ENCODE results near the gene IGIP.
"Not testable (repeated sequence)": the region's sequence is repeated elsewhere in the genome, so short reads cannot be mapped to it uniquely, and the experiment has no call there.

Gene IGIP

DNA sequence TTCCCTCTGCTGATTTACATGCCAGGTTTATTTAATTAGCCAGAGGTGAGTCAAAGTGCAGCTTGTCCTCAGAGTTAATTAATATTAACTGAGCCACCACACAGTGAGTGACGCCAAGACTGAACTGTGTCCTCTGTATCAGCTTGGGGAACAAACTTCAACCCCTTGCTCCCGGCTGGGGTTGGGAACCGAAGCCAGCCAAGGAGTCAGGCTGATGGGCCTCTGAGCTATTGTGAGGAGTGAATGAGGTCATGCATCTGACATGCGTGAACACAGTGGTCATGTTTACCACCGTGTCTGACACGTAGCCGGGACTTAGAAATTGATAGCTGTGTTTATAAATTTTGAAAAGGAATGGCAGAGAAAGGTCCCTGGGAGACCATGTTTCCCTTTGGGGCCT, 17.1 kb downstream of the IGIP start:
- no peak for DNase-seq (ENCODE audit: low spot score)

DNA sequence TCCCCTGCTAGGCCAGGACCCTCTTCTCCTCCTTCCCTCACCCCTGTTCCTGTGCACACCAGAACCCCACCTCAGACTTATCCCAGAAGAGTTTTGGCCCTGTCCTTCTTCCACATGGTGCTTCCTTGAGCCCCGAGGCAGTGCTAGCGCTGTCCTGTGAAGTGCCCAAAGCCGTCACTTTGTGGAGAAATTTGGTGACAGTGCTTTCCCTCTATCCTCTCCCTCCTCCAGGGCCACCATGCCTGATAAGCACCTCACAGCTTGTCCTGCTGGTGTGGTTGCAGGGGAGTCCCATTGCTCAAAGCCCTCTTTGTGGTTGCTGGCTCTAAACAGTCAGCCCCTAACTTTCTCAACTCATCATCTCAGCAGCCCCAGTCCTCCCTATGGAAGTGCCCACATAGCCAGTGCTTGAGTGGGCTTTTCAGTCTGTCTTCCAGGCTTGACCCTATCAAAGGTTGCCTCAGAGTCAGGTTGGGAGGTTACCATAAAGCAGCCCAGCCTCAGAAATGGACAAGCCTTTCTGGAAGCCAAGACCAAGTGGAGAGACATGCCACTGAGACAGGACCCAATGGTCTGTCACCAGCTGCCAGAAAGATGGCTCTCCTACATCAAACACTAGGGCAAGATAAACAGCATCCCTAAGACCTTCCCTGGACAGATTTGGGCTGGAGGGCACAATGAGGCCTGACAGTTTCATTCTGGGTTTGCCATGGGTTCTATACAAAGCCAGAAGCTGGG, 18.0 kb downstream of the IGIP start:
- DNase-seq (ENCODE audit: low spot score): no peak

DNA sequence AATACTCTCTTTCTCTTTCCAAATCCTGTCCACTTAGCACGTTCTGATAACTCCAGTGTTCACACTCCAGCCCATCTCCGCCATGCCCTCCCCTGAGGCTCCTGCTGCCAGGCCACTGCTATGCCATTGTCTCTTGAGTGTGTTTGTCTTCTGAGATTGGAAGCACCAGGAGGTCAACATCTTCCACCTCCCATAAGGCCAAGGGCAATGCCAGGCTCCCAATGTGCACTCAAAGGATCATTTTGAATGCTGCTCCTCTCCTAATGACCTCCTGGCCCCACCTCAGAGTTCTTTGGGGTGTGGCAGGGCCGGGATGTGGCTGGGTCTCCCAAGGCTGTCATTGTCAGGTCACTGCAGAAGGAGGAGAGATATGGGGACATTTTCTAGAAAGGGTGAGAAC, 19.5 kb downstream of the IGIP start:
- DNase-seq (ENCODE audit: low spot score): no peak

DNA sequence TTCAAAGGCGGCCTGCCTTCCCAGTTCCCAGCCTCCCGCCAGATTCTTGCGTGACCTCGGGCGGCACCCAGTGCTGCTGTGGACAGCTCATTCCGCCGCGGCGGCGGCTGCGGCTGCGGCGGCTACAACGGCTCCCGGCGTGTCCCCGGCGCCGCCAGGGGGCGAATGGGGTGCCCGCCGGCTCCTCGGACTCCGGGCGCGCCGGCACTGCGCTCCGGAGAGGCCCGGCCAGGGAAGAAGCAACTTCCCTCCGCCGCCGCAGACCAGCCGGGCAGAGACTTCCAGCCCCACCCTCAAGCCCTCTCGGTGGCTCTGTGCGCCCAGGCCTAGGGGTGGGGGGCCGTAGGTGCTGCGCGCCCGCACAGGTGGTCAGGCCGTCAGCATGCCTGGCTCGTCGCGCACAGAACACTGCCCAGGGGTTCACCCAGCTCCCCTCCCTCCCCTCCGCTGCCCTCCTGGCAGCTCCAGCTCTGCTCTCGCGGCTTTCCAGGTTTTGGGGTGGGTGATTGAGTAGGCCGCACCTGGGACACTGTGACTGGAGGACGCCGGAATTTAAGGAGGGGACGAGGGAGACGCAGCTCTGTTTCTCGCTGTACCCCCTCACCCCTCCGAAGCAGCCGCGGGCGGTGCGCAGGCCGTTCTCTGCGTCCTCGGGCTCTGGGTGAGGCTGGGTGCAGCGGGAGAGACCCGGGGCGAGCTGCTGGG, 20.2 kb downstream of the IGIP start:
- DNase-seq (ENCODE audit: low spot score): peak; percentile 32

DNA sequence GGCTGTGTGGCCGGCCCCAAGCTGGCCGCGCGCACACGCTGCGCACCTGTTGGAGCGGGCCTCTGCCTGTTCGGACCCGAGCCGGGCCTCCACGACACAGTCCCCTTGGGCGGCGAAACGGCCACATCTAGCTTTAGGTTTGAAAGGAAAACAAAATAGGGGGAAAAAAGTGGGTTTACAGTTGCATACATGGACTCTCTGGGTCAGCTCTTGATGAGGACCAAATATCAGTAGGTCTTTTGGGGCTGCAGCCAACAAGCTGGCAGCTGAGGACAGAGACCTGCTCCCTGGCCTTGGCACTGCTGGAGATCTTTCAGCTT, 20.7 kb downstream of the IGIP start:
- DNase-seq (ENCODE audit: low spot score): no peak

DNA sequence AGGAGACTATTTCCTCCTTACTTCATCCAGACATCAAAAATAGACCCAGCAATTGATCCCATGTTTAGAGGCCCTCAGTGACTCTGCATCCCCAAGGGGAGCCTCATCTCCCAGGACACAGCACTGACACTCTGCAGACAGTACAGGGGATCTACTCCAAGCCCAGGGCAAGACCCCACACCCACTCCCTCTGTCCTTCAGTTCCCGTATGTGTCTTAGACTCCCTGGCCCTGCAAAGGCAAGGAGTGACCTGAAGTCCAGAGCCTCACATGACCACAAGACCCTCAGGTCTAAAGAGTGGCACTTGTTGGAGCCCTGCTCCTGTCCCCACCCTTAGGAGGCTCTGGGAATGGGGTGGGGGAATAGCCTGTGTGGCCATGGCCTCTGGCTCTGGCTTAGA, 21.7 kb downstream of the IGIP start:
- no peak for DNase-seq (ENCODE audit: low spot score)

DNA sequence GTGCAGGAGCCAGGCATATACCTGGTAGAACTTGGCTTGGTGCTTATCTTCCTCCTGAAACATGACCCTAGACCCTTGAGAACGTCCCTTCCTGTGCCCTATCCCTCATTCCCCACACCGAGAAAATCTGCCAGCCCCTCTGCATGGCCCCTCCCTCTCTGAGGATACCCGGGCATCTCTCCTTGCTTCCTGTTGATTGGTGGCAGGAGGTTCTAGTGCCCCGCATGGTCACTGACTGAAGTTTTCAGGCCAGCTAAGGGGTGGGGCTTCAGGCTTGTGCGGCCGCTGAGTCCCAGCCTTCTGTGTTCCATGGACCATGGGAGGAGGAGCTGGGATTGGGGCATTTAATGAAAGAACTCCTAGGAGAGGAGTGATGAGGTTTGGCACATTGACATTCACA, 22.8 kb downstream of the IGIP start:
- DNase-seq (ENCODE audit: low spot score): no peak

DNA sequence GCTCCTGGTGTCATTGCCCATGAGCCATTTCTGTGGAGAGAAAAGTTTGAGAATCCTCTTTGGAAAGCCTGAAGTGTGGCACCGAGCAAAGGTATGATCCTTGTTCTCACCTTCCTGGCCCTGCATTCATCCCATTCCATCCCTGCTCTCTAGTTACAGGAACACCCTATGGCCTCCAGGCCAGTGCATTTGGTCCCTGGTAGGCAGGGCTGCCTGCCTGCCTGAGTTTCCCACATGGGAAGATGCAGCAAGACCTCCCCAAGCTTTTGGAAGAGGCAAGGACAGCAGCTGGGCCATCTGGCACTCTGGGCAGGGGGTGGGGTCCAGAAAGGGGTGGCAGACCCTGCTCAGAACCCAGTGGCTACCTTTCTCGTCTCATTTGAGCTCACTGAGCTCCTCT, 24.5 kb downstream of the IGIP start:
- no peak for DNase-seq (ENCODE audit: low spot score)

DNA sequence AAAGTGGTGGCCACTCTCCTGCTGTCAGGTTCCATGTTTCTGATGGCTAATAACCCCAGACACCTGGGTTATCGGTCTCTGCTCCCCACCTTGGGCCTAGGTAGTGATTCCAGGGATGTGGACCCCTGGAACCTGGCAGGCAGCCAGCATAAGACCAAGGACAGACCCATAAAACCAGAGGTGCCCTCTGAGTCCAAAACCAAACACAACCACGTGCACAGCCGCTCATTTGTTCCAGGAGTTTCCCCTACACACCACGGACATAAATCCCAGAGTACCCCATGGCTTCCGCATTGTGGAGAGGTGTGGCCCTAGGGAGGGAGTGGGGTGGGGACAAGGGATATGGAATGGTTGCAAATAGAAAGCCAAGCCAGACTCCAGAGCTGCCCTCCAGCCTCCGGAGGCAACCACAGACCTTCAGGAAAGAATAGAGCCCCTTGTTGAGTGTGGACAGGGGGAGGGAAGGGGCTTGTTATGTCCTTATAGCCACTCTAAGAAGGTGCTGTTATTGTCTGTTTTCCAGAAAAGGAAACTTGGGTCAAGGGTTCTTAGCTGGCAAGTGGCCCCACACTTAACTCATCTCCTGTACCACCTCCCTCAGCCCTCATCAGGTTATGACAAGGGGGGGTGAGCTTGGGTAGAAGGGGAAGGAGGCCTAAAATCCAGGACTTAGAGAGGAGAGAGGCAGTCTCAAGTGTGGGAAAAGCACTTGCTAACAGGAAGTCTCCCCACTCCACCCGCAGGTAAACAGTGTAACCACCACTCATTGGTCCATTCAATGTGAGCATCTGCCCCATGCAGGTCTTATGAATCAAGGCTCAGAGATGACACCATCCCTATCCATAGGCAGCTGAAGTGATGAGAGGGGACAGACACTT, 25.6 kb downstream of the IGIP start:
- no peak for DNase-seq (ENCODE audit: low spot score)

DNA sequence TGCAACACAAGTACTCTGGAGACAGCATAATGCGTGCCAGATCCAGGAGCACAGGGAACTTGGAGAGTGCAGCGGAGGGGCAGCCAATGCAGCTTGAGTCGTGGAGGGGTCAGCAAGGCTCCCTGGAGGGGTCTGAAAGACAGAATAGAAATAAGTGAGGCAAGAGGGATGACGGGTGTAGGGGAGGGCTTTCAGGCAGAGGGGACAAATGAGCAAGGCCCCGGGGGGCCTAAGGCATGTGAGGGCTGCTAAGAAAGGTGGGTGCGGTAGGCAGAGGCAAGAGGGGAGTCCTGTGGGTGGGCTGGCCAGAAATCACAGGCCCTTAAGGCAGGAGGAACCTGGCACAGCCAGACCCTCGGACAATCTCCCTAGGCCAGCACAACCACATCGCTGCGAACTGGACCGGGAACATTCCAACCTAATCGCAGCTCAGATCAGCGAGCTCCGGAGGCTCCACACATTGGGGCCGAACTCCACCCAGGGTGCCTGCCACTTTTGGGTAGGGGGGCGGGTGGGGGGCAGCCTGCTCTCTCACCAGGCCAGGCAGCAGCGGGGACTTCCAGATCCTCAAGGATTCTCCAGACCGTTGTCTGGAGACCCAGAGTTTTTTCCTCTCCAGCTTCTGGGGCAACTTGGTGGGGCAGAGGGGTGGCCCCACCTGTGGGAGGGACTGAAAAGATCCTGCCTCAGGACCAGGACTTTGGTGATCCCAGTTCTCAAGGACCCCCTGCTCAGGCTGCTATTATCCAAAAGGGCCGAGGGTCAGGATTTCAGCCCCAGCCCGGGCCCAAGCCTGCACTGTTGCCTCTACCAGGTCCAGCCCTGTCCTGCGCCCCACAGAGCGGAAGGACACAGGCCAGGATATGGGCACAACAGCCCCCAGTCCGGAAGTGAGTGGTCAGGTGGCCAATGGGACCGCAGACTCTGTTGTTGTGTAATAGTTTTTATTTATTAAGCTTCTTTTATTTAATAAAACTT, 26.6 kb downstream of the IGIP start:
- no peak for DNase-seq (ENCODE audit: low spot score)

DNA sequence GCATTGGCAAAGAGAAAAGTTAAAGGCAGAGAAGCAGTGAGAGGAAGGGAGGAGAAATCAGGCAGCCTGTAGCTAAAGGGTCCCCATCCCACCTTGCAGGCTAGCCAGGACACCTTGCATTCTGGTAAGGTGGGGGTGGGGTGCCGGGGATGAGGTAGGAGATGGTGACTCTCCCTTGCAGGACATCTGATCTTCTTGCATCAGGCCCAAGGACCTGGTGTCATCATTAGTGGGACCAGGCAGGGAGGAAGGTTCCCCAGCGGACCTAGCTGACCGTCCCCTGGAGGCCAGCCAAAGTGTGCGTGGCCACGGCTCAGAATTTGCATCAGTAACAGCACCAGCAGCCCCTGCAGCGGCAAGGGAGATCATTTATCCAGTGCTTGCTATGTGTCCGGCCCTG, 27.5 kb downstream of the IGIP start:
- no peak for DNase-seq (ENCODE audit: low spot score)

DNA sequence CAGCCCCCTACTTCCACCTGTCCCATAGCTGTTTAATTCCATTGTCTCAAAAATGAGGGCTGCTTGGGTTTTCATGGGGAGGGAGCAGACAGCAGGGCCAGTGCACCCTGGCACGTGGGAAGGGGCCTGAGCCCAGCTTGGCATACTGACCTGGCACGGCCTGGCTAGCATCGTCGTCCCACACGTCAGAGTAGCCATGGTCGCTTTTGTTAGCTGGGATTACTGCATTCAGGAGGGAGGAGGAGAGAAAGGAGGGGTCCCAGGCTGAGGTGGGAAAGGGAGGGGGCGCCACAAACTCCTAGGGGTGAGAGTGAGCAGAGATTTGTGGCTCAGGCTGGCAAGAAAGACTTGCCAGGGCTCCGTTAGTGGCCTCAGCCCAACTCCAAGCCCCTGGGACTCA, 28.2 kb downstream of the IGIP start:
- DNase-seq (ENCODE audit: low spot score): no peak

DNA sequence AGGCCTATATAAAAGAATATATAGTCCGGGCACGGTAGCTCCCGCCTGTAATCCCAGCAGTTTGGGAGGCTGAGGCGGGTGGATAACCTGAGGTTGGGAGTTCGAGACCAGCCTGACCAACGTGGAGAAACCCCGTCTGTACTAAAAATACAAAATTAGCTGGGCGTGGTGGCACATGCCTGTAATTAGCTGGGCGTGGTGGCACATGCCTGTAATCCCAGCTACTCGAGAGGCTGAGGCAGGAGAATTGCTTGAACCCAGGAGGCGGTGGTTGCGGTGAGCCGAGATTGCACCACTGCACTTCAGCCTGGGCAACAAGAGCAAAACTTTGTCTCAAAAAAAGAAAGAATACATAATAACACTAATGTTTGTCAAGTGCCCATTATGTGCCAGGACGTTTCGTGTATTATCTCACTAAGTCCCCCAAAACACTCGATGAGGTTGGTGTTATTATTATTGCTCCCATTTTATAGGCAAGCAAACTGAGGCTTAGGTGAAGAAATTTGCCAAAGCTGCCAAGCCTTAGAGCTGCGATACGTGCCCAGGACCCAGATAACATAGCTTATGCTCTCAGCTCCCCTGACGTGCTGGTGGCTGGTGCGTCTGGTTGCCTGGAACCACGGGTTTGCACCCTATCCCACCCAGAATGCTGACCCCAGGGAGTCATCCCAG, 29.1 kb downstream of the IGIP start:
- not testable (repeated sequence) for DNase-seq (ENCODE audit: low spot score)

DNA sequence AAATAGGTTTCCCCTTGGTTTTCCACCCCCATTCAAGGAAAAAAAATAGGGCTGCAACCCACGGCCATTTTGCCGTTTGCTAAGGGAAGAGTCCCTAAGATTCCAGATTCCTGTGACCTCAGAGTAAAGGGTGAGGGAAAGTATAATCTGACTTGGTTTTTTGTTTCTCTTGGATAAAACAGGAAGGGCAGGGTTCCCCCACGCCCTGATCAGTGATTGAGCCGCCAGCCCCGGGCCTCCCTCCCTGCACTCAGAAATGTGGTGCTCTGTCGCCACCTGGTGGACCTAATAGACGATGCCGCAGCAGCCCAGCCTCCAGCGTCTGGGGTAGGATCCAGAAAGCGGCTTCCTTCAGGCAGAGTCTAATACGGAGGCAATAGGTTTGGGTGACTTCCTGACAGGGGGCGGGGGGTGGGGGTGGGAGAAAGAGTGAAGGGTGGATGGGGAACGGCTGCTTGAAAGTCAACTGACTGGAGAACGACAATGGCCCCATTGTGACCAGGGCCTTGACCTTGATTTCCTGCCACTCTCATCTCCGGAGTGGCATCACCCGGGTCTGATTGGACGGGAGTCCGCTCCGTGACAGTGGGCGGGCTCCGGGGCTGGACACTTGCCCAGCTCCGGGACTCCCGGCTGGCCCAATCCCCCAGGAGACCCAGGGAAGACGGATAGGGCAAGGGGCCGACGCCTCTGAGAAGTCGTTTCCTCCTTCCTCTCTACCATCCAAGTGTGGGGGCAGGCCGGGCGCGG, 31.5 kb downstream of the IGIP start:
- peak; percentile 88 for DNase-seq (ENCODE audit: low spot score)

DNA sequence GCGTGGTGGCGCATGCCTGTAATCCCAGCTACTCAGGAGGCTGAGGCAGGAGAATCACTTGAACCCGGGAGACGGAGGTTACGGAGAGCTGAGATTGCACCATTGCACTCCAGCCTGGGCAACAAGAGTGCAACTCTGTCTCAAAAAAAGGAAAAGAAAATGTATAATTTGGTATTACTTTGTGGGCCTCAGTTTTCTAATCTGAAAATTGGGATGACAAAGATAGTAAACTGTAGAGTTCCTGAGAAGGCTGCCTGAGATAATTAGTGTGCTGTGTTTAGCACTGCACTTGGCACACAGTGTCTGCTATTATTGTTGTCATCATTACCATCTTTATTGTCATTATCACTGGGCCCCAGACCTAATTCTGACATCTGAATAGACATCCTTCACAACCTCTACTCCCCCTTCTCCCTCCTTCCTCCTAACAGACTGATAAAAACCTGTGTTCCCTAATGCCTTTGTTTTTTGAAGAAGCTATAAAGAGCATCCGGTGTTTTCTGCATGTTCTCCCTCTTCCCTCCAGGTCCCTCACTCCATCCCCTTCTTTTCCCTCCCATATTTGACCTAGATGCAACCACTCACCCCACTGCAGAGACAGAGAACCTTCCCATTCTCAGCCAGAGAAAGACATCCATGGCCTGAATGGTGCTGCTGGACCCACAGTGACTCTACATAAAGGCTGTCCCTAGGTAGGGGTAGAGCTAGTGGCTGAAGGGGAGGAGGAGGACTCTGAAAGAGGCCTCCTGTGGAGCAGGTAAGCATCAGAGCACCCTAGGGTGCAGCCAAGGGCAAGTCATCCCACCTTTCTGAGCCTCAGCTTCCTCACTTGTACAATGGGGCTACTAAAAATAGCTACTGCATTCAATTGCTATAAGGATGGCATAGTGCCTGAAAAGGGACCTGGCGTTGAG, 33.5 kb downstream of the IGIP start:
- no peak for DNase-seq (ENCODE audit: low spot score)

DNA sequence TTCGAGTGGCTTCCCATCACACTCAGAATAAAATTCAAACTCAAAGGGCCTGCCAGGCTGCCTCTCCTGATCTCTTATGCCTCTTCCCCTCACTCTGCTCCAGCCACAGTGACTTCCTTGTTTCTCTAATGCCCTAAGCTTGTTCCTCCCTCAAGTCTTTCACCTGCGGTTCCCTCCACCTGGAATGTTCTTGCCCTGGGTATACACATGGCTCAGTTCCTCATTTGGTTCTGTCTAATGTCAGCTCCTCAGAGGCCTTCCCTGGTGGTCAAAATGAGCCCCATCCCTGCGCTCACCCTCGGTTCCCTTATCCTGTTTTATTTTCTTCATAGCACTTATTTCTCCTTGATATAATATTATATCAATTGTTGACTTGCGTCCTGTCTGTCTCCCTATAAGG, 36.5 kb downstream of the IGIP start:
- no peak for DNase-seq (ENCODE audit: low spot score)

DNA sequence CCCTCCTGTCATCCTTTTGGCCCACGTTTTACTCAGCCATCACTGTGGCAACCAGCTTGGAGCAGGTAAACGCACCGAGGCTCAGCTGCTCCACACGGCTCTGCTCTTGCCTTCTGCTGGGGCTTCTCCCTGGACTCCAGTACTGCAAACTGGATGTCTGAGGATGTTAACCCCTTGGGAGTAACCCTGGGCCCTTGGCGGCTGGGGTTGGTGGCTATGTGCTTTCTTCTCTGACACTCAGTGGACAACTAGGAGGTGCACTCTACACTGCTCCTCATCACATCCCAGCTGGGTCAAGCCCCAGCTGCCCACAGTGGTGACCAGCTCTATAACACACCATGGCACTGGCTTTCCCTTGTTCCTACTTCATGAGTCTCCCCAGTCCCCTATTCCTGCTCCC, 37.0 kb downstream of the IGIP start:
- no peak for DNase-seq (ENCODE audit: low spot score)

DNA sequence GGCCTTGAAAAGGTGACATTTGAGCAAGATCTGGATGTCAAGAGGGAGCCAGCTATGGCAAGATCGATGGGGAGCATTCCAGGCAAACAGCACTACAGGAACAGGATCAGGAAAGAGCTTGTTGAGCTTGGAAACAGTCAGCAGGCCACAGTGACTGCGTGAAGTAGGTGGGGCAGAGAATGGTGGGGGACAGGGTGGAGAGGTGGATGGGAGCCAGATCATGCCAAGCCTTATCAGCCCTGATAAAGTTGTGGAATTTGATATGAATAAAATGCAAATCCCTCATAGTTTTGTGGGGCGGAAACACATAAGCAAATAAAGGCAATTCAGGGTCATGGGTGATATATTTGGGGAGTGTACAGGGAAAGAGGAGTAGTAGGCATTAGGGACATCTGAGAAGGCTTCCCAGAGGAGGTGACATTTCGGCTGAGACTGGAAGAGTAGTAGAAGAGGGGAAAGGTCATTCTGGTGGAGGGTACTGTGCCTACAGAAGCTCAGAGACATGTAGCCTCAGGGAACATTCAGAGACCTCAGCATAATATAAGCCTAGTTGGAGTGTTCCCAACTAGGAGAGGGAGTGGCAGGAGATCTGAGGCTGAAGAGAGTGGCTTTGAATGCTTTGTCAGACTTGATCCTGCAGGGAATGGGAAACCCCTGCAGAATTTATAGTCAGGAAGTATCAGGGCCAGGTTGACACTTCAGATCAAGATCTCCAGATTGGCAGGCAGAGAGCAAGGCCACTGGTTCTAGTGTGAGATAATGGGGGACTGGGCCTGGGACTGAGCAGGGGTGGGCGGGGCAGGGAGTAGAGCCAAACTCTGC, 39.6 kb downstream of the IGIP start:
- no peak for DNase-seq (ENCODE audit: low spot score)

DNA sequence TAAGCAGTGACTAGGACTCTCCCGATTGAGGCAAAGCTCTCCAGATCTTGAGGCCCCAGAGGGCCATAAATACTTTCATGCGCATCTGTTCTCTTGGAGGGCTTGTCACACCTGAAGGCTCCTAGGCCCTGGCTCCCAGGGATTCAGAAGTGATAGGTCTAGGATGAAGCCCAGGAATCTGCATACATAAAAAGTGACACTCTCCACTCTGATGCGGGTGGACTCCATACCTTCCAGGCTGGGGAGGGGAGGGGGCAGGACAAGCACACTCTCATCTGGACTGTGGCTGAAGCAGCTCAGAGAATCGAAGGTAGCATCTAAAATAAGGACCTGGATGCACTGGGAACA, 40.2 kb downstream of the IGIP start:
- DNase-seq (ENCODE audit: low spot score): no peak
